Astrocyte (in vitro differentiated cells and primary cell): Measurements from ENCODE around the gene ZC3HAV1. TPM values are rescaled to one million over a fixed set of nuclear protein-coding genes. Genes with fewer than 3 reads are reported as not detected.
"Not testable (repeated sequence)": the region's sequence is repeated elsewhere in the genome, so short reads cannot be mapped to it uniquely, and the experiment has no call there.

Source experiments
- DNase-seq: peaks from one replicate; pipeline ENCODE4 v3.0.0-alpha.2; 2010; ENCODE audit warnings: low read depth
- FAIRE-seq: peaks from 2 replicates; lab custom pipeline; 2011; peaks lifted over from hg19 to GRCh38; lab: Jason Lieb, UNC
- H2AFZ ChIP-seq: 2 replicates; pipeline ENCODE4 v1.6.0; 2012; ENCODE audit warnings: low read depth, low read length, inconsistent platforms
- H3K27ac ChIP-seq: 2 replicates; pipeline ENCODE4 v1.5.1; 2011; ENCODE audit warnings: low read depth, low read length, inconsistent platforms
- H3K27me3 ChIP-seq: 2 replicates; pipeline ENCODE4 v1.6.0; 2011; ENCODE audit warnings: low read length, inconsistent platforms; ENCODE audit not compliant: insufficient read depth
- H3K36me3 ChIP-seq: 2 replicates; pipeline ENCODE4 v1.5.1; 2011; ENCODE audit warnings: low read length, inconsistent platforms; ENCODE audit not compliant: insufficient read depth
- H3K4me1 ChIP-seq: 2 replicates; pipeline ENCODE4 v1.5.1; 2011; ENCODE audit warnings: low read length, inconsistent platforms; ENCODE audit not compliant: insufficient read depth
- H3K4me2 ChIP-seq: 2 replicates; pipeline ENCODE4 v1.6.0; 2012; ENCODE audit warnings: low read length, inconsistent platforms
- H3K4me3 ChIP-seq: 2 replicates; pipeline ENCODE4 v1.5.1; 2011; ENCODE audit warnings: low read depth, mild to moderate bottlenecking, low read length, inconsistent platforms; ENCODE audit not compliant: insufficient read depth
- H3K79me2 ChIP-seq: 2 replicates; pipeline ENCODE4 v1.6.0; 2012; ENCODE audit warnings: mild to moderate bottlenecking, low read length, inconsistent platforms; ENCODE audit not compliant: insufficient read depth
- H3K9ac ChIP-seq: 2 replicates; pipeline ENCODE4 v1.6.0; 2012; ENCODE audit warnings: mild to moderate bottlenecking, low read length, inconsistent platforms
- H3K9me3 ChIP-seq: 2 replicates; pipeline ENCODE4 v1.5.1; 2012; ENCODE audit warnings: low read depth, mild to moderate bottlenecking, low read length, inconsistent platforms; ENCODE audit not compliant: insufficient read depth
- H4K20me1 ChIP-seq: 2 replicates; pipeline ENCODE4 v1.6.0; 2012; ENCODE audit warnings: low read length, inconsistent platforms; ENCODE audit not compliant: insufficient read depth
- H3K27ac Mint-ChIP-seq: one replicate; pipeline ENCODE4 v1.8.0; 2021; ENCODE audit warnings: mild to moderate bottlenecking, mixed read lengths; ENCODE audit not compliant: unreplicated experiment
- H3K27me3 Mint-ChIP-seq: one replicate; pipeline ENCODE4 v1.8.0; 2021; ENCODE audit warnings: low read depth, mixed read lengths; ENCODE audit not compliant: unreplicated experiment
- H3K36me3 Mint-ChIP-seq: one replicate; pipeline ENCODE4 v1.8.0; 2021; ENCODE audit warnings: low read depth, mixed read lengths; ENCODE audit not compliant: unreplicated experiment
- H3K4me1 Mint-ChIP-seq: one replicate; pipeline ENCODE4 v1.8.0; 2021; ENCODE audit warnings: low read depth, mixed read lengths; ENCODE audit not compliant: unreplicated experiment
- H3K4me3 Mint-ChIP-seq: one replicate; pipeline ENCODE4 v1.8.0; 2021; ENCODE audit warnings: mild to moderate bottlenecking, moderate library complexity, mixed read lengths; ENCODE audit not compliant: unreplicated experiment
- H3K9me3 Mint-ChIP-seq: one replicate; pipeline ENCODE4 v1.8.0; 2021; ENCODE audit warnings: mild to moderate bottlenecking, mixed read lengths; ENCODE audit not compliant: unreplicated experiment
- CTCF ChIP-seq: IDR thresholded peaks from 2 replicates; pipeline ENCODE4 v1.5.1; 2011; ENCODE audit warnings: low read depth, mild to moderate bottlenecking, inconsistent platforms, low read length, moderate library complexity; ENCODE audit not compliant: insufficient read depth
- EZH2 ChIP-seq: IDR thresholded peaks from 2 replicates; pipeline ENCODE4 v1.6.1; 2012; ENCODE audit warnings: mild to moderate bottlenecking, low read length, inconsistent platforms; ENCODE audit not compliant: insufficient read depth
- total RNA-seq: library from RNA; stranded (reverse); gene quantifications from 2 replicates; pipeline ENCODE4 v1.2.1, GENCODE V29; 2021

ZC3HAV1 gene
- total RNA-seq, 1 donor from 2014 or later, result 63.8 TPM

DNA sequence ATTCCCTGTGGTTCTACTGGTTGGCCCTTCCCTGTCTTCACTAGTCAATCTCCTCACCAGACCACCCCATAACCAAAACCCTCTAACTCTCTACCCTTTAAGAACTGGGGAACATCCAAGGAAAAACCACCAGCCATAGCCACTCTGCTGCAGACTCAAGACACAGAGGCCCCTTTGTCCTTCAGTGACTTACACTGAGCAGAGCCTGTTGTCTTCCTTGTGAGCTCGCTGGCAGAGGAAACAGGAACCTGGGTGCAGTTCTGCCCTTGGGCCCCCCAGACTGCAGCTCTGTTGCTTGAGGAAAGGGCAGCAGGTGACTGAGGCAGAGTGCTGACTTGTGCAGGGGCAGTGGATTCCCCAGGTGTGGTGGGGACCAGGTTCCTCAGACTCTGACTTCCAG is 30.6 kb downstream of the ZC3HAV1 start:
- H4K20me1 ChIP-seq, result no peaks in the 10 kb centered on the region
- TF ChIP-seq CTCF (no peak), EZH2 (no peak)
- Mint-ChIP-seq H3K27ac (no peak overlapping the region), H3K4me3 (no peak overlapping the region), H3K27me3 (no peaks in the 10 kb centered on the region), H3K36me3 (peaks cover 25% of the 10 kb centered on the region), H3K4me1 (peaks cover 6% of the 10 kb centered on the region), H3K9me3 (no peaks in the 10 kb centered on the region)
- H3K4me2 ChIP-seq, result no peak overlapping the region
- no peaks in the 10 kb centered on the region for H3K27me3 ChIP-seq
- no peaks in the 10 kb centered on the region for H3K9me3 ChIP-seq
- no peak overlapping the region for H2AFZ ChIP-seq
- H3K4me1 ChIP-seq, result no peaks in the 10 kb centered on the region
- peaks cover 7% of the 10 kb centered on the region for H3K36me3 ChIP-seq
- no peaks in the 10 kb centered on the region for H3K79me2 ChIP-seq
- no peak overlapping the region for H3K9ac ChIP-seq
- FAIRE-seq (no peak), DNase-seq (no peak)
- H3K27ac ChIP-seq, result no peak overlapping the region
- no peak overlapping the region for H3K4me3 ChIP-seq

DNA sequence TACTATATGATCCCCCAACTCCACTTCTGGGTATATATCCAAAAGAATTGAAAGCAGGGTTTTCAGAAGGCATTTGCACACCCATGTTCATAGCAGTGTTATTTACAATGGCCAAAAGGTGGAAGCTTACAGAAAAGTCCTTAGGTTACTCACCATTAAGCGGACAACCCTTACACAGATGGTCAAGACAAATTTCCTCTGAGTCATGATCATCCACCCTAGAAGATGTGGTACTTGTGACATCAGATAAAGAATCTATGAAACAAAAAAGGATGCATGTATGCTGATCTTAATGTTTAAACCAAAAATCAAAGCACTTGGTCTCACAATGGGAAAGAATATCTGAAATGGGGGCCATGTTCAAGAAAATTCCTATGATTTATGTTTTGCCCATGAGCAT is 31.1 kb downstream of the ZC3HAV1 start:
- H3K27ac Mint-ChIP-seq, result peak overlapping the region; percentile 18
- Histone ChIP-seq H3K4me3 (no peak overlapping the region), H3K27ac (no peak overlapping the region), H4K20me1 (no peaks in the 10 kb centered on the region), H3K36me3 (peaks cover 7% of the 10 kb centered on the region), H3K9ac (no peak overlapping the region), H2AFZ (no peak overlapping the region), H3K4me2 (no peak overlapping the region), H3K79me2 (no peaks in the 10 kb centered on the region), H3K4me1 (no peaks in the 10 kb centered on the region), H3K27me3 (no peaks in the 10 kb centered on the region), H3K9me3 (no peaks in the 10 kb centered on the region)
- H3K4me3 Mint-ChIP-seq, result no peak overlapping the region
- DNase-seq (peak; percentile 20), FAIRE-seq (no peak)
- H3K9me3 Mint-ChIP-seq, result no peaks in the 10 kb centered on the region
- TF ChIP-seq EZH2 (no peak), CTCF (no peak)
- H3K27me3 Mint-ChIP-seq, result no peaks in the 10 kb centered on the region
- peaks cover 25% of the 10 kb centered on the region for H3K36me3 Mint-ChIP-seq
- H3K4me1 Mint-ChIP-seq, result peaks cover 6% of the 10 kb centered on the region

- not testable (repeated sequence) for H4K20me1 ChIP-seq, H2AFZ ChIP-seq, DNase-seq, H3K4me1 ChIP-seq, H3K4me2 ChIP-seq, H3K27ac Mint-ChIP-seq, H3K4me3 Mint-ChIP-seq, H3K27ac ChIP-seq, H3K4me3 ChIP-seq, H3K27me3 Mint-ChIP-seq, H3K9me3 ChIP-seq, H3K79me2 ChIP-seq, H3K36me3 ChIP-seq, H3K4me1 Mint-ChIP-seq, H3K27me3 ChIP-seq, FAIRE-seq, H3K9me3 Mint-ChIP-seq, H3K9ac ChIP-seq
- H3K36me3 Mint-ChIP-seq, result peaks cover 26% of the 10 kb centered on the region
Measured at GRCh38 chr7:139077706-139078105, 31.8 kb downstream of the ZC3HAV1 start.
